Measurements from ENCODE around the gene MET. TPM values are rescaled to one million over a fixed set of nuclear protein-coding genes. Genes with fewer than 3 reads are reported as not detected.
A peak's percentile ranks its signal among the peaks of the same experiment; 100 is the strongest.
"Not testable (repeated sequence)": the region's sequence is repeated elsewhere in the genome, so short reads cannot be mapped to it uniquely, and the experiment has no call there.

The MET gene
- total RNA-seq, 1 donor from 2014 or later: 28.0 TPM

GRCh38 chr7:116751070-116751469, 79.1 kb downstream of the MET start:
- DNase-seq (ENCODE audit: low read depth in 2 of 2): not testable (repeated sequence)

- DNase-seq (ENCODE audit: low read depth in 2 of 2): peak; percentile 39 to 84
Measured at GRCh38 chr7:116752305-116753074, 80.5 kb downstream of the MET start.

DNA sequence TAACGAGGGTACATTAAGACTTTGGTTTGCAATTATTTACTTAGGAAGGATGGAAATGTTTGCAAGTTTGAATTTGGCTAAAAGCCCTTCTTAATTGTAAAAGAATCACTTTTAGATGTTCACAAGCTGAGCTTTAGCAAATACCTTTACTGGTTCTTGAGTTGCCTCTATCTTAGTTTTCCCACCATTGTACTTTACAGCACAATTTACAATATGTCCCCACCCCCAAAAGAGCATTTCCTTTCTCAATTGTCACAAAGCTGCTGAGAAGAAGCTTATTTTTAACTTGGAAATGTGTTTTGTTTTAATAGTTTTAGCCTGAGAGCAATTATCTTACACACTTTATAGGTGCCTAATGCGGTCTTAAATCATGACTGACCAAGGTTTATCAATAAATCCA, 81.1 kb downstream of the MET start:
- DNase-seq (ENCODE audit: low read depth in 2 of 2): no peak

- DNase-seq (ENCODE audit: low read depth in 2 of 2): no peak
Measured at GRCh38 chr7:116754186-116754585, 82.2 kb downstream of the MET start.

DNA sequence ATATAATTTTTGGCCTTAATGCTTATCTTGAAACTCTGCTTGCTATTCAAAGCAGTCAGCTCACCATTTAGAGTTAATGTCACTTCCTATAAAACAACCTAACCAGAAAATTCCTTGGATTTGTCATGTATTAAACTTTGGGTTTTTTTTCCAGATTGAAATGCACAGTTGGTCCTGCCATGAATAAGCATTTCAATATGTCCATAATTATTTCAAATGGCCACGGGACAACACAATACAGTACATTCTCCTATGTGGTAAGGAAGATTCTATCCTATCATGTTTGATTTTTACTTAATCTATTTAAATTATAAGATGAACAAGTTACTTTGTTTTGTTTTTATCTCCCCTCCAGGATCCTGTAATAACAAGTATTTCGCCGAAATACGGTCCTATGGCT, 85.3 kb downstream of the MET start:
- DNase-seq (ENCODE audit: low read depth in 2 of 2): no peak

GRCh38 chr7:116759642-116760041, 87.6 kb downstream of the MET start:
- not testable (repeated sequence) for DNase-seq (ENCODE audit: low read depth in 2 of 2)

- no peak for DNase-seq (ENCODE audit: low read depth in 2 of 2)
Measured at GRCh38 chr7:116762971-116763370, 91.0 kb downstream of the MET start.

GRCh38 chr7:116763647-116764046, 91.7 kb downstream of the MET start:
- DNase-seq (ENCODE audit: low read depth in 2 of 2): no peak

- DNase-seq (ENCODE audit: low read depth in 2 of 2): no peak
Measured at GRCh38 chr7:116766881-116767280, 94.9 kb downstream of the MET start.

- DNase-seq (ENCODE audit: low read depth in 2 of 2): no peak
Measured at GRCh38 chr7:116769546-116769945, 97.5 kb downstream of the MET start.

DNA sequence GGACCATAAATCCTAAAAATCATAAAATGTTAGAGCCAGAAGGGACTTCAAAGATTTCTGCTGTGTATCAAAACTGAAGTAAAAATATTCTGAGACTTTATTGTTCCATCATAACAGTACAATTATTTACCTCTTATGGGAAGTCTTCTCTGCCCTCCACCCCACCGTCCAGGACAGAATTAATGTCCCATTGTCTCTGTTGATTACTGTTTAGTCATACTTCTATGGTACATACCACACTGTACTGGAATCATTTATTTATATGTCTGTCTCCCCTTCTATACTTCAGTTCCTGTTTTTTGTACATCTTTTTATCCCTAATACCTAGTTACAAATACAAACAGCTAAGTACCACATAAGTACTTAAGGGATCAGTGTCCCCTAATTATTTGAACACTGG, 98.9 kb downstream of the MET start:
- peak; percentile 24 to 68 for DNase-seq (ENCODE audit: low read depth in 2 of 2)

DNA sequence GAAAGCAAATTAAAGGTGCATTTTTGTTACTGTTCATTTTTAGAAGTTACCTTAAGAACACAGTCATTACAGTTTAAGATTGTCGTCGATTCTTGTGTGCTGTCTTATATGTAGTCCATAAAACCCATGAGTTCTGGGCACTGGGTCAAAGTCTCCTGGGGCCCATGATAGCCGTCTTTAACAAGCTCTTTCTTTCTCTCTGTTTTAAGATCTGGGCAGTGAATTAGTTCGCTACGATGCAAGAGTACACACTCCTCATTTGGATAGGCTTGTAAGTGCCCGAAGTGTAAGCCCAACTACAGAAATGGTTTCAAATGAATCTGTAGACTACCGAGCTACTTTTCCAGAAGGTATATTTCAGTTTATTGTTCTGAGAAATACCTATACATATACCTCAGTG, 99.6 kb downstream of the MET start:
- DNase-seq (ENCODE audit: low read depth in 2 of 2): no peak

DNA sequence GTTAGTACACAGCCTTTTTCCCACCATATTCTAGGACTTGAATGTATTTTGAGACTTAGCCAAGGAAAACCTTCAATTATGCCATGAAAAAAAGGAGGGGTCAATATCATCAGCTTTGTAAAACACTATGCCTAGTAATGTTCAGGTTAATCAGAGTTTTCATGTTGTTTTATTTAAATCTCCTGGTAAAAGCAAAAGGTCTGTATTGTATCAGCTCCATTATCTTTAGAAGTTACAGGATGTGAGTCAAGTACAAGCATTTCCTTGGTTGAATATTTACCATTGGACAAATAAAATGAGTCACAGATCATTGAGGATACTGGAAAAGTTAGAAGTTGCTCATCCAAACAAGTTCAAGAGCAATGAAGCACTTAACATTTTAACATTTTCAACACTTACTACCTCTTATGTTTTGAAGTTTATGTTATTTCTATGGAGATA, 100.4 kb downstream of the MET start:
- peak; percentile 77 to 89 for DNase-seq (ENCODE audit: low read depth in 2 of 2)

DNA sequence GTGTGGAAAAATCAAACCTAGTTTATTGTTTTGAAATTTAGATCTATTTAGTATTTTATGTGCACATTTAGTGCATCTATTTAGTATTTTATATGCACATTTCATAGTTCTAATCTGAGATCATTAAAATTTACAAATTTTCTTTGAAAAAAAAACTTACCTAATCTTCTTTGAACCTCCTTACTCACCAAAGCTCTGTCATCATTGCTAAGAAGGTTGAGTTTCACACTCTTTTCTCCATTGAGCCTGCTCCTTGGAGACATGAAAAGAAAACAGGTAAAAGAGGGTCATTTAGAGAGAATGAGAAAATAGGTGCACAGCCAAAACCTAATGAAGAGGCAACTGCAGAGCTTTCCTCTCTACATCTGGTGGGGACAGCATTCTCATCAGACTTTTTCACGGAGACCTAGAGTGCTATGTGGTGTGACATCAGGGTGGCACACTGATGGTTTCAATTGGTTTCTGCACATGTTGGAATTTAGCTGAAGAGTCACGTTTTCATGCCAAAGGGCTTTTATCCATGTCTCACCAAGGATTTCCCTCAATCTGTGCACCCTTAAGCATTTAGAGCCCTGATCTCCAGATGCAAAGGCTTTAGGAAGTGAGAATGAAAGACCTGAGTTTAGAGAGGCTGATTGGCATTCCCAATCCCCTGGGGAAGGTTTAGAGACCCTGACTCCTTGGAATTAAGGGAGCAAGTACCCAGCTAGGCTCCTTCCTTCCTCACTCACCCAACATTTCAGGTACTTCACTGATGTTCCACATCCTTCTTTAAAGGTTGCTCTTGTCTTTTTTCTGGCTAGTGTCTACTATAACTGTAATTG, 101.1 kb downstream of the MET start:
- no peak for DNase-seq (ENCODE audit: low read depth in 2 of 2)

GRCh38 chr7:116776046-116776445, 104.0 kb downstream of the MET start:
- DNase-seq (ENCODE audit: low read depth in 2 of 2): no peak

GRCh38 chr7:116776610-116777289, 104.8 kb downstream of the MET start:
- DNase-seq (ENCODE audit: low read depth in 2 of 2): peak; percentile 60 to 85

- peak in 1 of 2 donors; percentile 61 for DNase-seq (ENCODE audit: low read depth in 2 of 2)
Measured at GRCh38 chr7:116777651-116778281, 105.8 kb downstream of the MET start.

- no peak for DNase-seq (ENCODE audit: low read depth in 2 of 2)
Measured at GRCh38 chr7:116779216-116779615, 107.2 kb downstream of the MET start.

DNA sequence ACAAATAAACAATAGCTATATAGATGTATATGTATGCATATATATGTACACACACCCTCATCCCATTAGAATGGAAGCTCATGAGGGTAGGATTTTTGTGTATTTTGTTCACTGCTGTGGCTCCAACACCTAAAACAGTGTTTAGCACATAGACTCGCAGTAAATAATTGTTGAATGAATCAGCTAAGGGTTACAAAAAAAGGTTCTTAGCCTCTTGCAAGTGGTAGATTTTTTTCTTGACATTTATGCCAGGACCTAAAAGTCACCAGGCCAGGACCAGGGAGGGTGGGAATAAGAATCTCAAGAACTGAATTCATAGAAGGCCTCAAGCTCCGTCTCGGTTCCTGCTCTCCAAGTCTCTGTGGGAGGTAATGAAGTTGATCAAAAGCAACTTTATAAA, 107.9 kb downstream of the MET start:
- DNase-seq (ENCODE audit: low read depth in 2 of 2): no peak

DNA sequence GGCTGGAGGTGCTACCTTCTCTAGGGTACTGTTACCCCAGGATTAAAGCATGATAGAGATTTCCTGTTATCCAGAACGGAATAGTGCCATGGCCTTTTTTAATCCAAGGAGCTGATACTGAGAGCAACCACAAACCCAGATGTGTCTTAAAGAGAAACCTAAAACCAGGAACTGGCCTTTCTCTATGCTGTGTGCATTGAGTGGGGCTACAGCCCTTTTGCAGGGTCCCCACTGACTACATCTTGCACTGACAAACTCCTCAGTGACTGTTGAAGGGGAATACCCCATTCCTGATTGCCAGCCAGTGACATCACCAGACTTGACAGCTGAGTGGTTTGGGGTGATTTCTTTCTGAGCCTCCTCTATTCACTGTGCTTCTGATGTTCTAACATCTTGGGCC, 108.5 kb downstream of the MET start:
- no peak for DNase-seq (ENCODE audit: low read depth in 2 of 2)

- no peak for DNase-seq (ENCODE audit: low read depth in 2 of 2)
Measured at GRCh38 chr7:116780966-116781365, 109.0 kb downstream of the MET start.

DNA sequence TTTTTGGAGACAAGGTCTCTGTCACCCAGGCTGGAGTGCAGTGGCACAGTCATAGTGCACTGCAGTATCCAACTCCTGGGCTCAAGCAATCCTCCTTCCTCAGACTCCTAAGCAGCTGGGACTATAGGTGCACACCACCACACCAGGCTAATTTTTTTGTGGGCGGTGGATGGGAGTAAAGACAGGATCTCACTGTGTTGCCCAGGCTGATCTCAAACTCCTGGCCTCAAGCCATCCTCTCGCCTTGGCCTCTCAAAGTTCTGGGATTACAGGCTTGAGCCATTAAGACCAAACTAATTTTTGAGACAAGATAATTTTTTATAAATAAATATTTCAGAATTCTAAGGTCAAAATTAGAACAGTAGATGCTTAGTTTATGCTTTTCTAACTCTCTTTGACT, 109.6 kb downstream of the MET start:
- no peak for DNase-seq (ENCODE audit: low read depth in 2 of 2)

Measured in lung microvascular endothelial cell (primary cell).